Vein endothelial cell (primary cell): Measurements from ENCODE around the gene TRIO. TPM values are rescaled to one million over a fixed set of nuclear protein-coding genes. Genes with fewer than 3 reads are reported as not detected.

ENCODE experiments used
- total RNA-seq: library from RNA; depleted of rRNA; stranded (reverse); fragments of >200 nt; gene quantifications from 2 replicates; pipeline ENCODE4 v1.2.3, GENCODE V29; 2012

TRIO gene
- 229 and 270 TPM in 2 replicates for total RNA-seq

GRCh38 chr5:14142827-14143545 is at the start of gene TRIO:
TSS of gene TRIO (plus strand) at chr5:14143342. CDS start at chr5:14143726, 384 bp downstream.

Other genes starting within 250 kb of the TRIO start
- 0.33 and 0.96 TPM in 2 replicates for gene DNAH5, start 198.7 kb upstream of the TRIO start, total RNA-seq